H1 (cell line): ENCODE measurements around the gene PKDREJ.

ENCODE experiments used
- BCL11A ChIP-seq, 2 experiments: IDR thresholded peaks; one replicate each; pipeline ENCODE4 v1.6.1; 2011; ENCODE audit warnings: low read depth in 2 of 2, low read length in 2 of 2, mild to moderate bottlenecking in 2 of 2
- CTCF ChIP-seq, 3 experiments: IDR thresholded peaks; 1 replicate in 2 of 3; 2 replicates in 1 of 3; pipeline versions ENCODE4 v1.5.1 to v1.6.1; 2011; ENCODE audit warnings: low read length in 3 of 3, mild to moderate bottlenecking in 3 of 3, inconsistent platforms in 2 of 3, low read depth in 1 of 3, moderate library complexity in 1 of 3; ENCODE audit not compliant: insufficient read depth in 1 of 3; ENCODE audit errors: control extremely low read depth in 1 of 3
- EZH2 ChIP-seq: fragments of 200-600 bp; sonication (generic); IDR thresholded peaks from 2 replicates; pipeline ENCODE4 v1.7.1; 2012; ENCODE audit warnings: low read depth, mild to moderate bottlenecking, moderate library complexity, low read length, inconsistent platforms; ENCODE audit not compliant: severe bottlenecking
- MAX ChIP-seq: IDR thresholded peaks from 2 replicates; pipeline ENCODE4 v1.6.1; 2012; ENCODE audit warnings: inconsistent platforms
- POLR2A ChIP-seq, 2 experiments: IDR thresholded peaks; 1 replicate in 1 of 2; 2 replicates in 1 of 2; pipeline ENCODE4 v1.6.1; 2011; ENCODE audit warnings: low read depth in 2 of 2, low read length in 2 of 2, mild to moderate bottlenecking in 2 of 2; ENCODE audit errors: control extremely low read depth in 1 of 2
- POLR2AphosphoS5 ChIP-seq: IDR thresholded peaks from 2 replicates; pipeline ENCODE4 v1.6.1; 2011; ENCODE audit warnings: low read depth, low read length

- no peak for TF ChIP-seq CTCF (IDR thresholded peaks at IDR 0.05; ENCODE audit: control extremely low read depth in 1 of 3, insufficient read depth in 1 of 3, low read depth in 1 of 3, low read length in 3 of 3)
- TF ChIP-seq EZH2, result peak; percentile 26
- no peak for TF ChIP-seq MAX
- no peak for TF ChIP-seq POLR2A (IDR thresholded peaks at IDR 0.05; ENCODE audit: control extremely low read depth in 1 of 2, low read depth in 2 of 2, low read length in 2 of 2)
- TF ChIP-seq POLR2AphosphoS5, result no peak
- no peak for TF ChIP-seq BCL11A (IDR thresholded peaks at IDR 0.05; ENCODE audit: low read depth in 2 of 2, low read length in 2 of 2)
Measured at GRCh38 chr22:46239261-46240048, 23.7 kb downstream of the PKDREJ start.
